ENCODE data around the gene WIF1. TPM values are rescaled to one million over a fixed set of nuclear protein-coding genes. Genes with fewer than 3 reads are reported as not detected.

The WIF1 gene
- polyA plus RNA-seq, 1 experiment: not detected

DNA sequence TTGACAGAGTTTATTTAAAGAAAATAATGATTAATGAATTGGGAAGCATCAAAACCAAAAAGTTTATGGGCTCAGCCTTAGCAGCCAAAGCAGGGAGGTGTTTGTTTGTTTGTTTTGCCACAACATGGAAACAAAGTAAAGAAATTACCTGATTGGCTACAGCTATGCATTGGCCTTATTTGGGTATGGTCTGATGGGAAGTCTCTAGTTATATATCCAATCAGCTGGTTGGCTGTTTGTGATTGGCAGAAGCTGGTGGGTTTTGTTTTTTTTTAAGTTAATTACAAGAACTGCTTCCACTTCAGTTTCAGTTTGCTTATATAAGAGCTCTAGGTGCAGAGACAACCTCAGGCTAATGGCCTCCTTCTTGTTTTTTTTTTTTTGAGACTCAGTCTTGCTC is 43.7 kb upstream of the WIF1 start:
- ChIA-PET CTCF (no interaction called here), POLR2A (no interaction called here)
- Histone ChIP-seq H3K27me3 (ENCODE audit: control insufficient read depth, insufficient read depth, low read length) (peaks cover 2% of the 10 kb centered on the region; the same call in 1 of the 2 replicates), H3K4me3 (ENCODE audit: low read depth, low read length) (no peak overlapping the region), H3K36me3 (ENCODE audit: control insufficient read depth, insufficient read depth, low read length) (no peaks in the 10 kb centered on the region)
- TF ChIP-seq, protein P1, sequence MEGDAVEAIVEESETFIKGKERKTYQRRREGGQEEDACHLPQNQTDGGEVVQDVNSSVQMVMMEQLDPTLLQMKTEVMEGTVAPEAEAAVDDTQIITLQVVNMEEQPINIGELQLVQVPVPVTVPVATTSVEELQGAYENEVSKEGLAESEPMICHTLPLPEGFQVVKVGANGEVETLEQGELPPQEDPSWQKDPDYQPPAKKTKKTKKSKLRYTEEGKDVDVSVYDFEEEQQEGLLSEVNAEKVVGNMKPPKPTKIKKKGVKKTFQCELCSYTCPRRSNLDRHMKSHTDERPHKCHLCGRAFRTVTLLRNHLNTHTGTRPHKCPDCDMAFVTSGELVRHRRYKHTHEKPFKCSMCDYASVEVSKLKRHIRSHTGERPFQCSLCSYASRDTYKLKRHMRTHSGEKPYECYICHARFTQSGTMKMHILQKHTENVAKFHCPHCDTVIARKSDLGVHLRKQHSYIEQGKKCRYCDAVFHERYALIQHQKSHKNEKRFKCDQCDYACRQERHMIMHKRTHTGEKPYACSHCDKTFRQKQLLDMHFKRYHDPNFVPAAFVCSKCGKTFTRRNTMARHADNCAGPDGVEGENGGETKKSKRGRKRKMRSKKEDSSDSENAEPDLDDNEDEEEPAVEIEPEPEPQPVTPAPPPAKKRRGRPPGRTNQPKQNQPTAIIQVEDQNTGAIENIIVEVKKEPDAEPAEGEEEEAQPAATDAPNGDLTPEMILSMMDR (IDR thresholded peaks at IDR 0.05; ENCODE audit: insufficient read depth, low read depth, low read length): no peak
- DNase-seq (ENCODE audit: low read depth): no peak

GRCh38 chr12:65164244-65164643 is 43.1 kb upstream of the WIF1 start:
- POLR2A ChIA-PET: no interaction called here
- CTCF ChIA-PET: interaction anchor here (0.9 to 1.1 kb wide), 2 partner anchors 8 to 69 kb away, joined by 3 read pairs; no protein-coding TSS in a partner anchor
- DNase-seq (ENCODE audit: low read depth): no peak
- H3K27me3 ChIP-seq (ENCODE audit: control insufficient read depth, insufficient read depth, low read length): peaks cover 2% of the 10 kb centered on the region; the same call in 1 of the 2 replicates
- TF ChIP-seq, protein P1 (IDR thresholded peaks at IDR 0.05; ENCODE audit: insufficient read depth, low read depth, low read length): no peak
- H3K36me3 ChIP-seq (ENCODE audit: control insufficient read depth, insufficient read depth, low read length): no peaks in the 10 kb centered on the region
- no peak overlapping the region for H3K4me3 ChIP-seq (ENCODE audit: low read depth, low read length)

DNA sequence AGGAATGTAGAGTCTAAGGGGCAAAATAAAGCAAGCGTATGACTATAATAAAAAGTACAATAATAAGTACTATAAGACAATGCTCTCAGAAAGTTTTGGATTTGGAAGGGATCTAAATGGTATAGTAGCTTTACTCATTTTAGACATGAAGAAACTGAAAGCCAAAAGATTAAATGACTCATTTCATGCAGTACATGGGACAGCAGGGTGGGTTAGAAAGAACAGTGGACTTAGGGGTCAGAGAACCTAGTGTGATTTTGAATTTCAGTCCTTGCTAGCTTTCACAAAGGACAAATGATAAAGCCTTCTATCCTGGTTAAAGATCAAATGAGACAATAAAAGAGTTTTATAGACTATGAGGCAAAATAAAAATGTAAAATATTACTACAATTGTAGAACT is 41.5 kb upstream of the WIF1 start:
- DNase-seq (ENCODE audit: low read depth): no peak
- CTCF ChIA-PET: no interaction called here
- POLR2A ChIA-PET: no interaction called here
- no peak overlapping the region for H3K4me3 ChIP-seq (ENCODE audit: low read depth, low read length)
- peaks cover 2% of the 10 kb centered on the region; the same call in 1 of the 2 replicates for H3K27me3 ChIP-seq (ENCODE audit: control insufficient read depth, insufficient read depth, low read length)
- H3K36me3 ChIP-seq (ENCODE audit: control insufficient read depth, insufficient read depth, low read length): no peaks in the 10 kb centered on the region
- TF ChIP-seq, protein P1 (IDR thresholded peaks at IDR 0.05; ENCODE audit: insufficient read depth, low read depth, low read length): no peak

DNA sequence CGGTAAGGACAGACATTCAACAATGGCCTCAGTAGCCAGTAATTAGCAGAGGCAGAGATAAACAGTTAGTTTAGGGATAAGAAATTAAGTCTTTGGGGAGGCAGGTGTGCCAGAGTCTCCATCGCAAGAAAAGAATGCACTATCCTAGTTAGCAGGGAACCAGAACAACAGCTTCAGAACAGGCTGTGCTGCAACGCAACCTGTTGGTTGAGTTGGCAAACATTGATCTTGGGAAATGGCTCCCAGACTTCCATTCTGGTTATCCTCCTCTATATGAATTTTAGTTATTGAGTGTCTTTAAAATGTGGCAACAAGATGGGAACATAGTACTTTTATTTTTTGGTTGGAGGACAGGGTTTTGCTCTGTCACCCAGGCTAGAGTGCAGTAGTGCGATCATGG is 36.0 kb upstream of the WIF1 start:
- DNase-seq (ENCODE audit: low read depth): no peak
- TF ChIP-seq, protein P1 (IDR thresholded peaks at IDR 0.05; ENCODE audit: insufficient read depth, low read depth, low read length): no peak
- ChIA-PET CTCF (interaction anchor here (1.0 to 1.2 kb wide), 2 partner anchors 27 to 355 kb away, joined by 3 read pairs; no protein-coding TSS in a partner anchor), POLR2A (no interaction called here)
- Histone ChIP-seq H3K36me3 (ENCODE audit: control insufficient read depth, insufficient read depth, low read length) (no peaks in the 10 kb centered on the region), H3K4me3 (ENCODE audit: low read depth, low read length) (no peak overlapping the region), H3K27me3 (ENCODE audit: control insufficient read depth, insufficient read depth, low read length) (peaks cover 2% of the 10 kb centered on the region)

DNA sequence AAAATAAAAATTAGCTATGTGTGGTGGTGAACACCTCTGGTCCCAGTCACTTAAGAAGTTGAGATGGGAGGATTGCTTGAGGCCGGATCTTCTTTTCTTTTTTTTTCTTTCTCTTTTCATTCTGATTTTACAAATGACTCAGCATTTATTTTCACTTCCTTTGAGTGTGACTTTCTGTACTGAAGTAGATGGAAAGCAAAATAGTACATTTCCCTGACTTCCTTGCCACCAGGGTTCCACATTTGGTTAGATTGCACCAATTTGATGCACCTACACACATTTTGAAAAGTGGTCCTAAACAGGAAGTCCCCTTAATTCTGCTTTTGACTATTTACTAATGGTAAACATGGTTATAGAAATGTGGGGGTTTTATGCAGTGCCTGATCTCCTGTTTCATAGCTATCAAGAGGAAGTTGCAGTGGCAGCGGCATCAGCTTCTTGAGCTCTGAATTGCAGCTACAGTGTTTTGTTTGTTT is 35.3 kb upstream of the WIF1 start:
- POLR2A ChIA-PET: no interaction called here
- DNase-seq (ENCODE audit: low read depth): no peak

More for the DNA sequence above, 35.3 kb upstream of the WIF1 start:
- peaks cover 2% of the 10 kb centered on the region for H3K27me3 ChIP-seq (ENCODE audit: control insufficient read depth, insufficient read depth, low read length)
- CTCF ChIA-PET: interaction anchor here (1.2 kb wide), 1 partner anchor 354 kb away, joined by 3 read pairs; no protein-coding TSS in a partner anchor
- TF ChIP-seq, protein P1 (IDR thresholded peaks at IDR 0.05; ENCODE audit: insufficient read depth, low read depth, low read length): no peak
- H3K36me3 ChIP-seq (ENCODE audit: control insufficient read depth, insufficient read depth, low read length): no peaks in the 10 kb centered on the region
- no peak overlapping the region for H3K4me3 ChIP-seq (ENCODE audit: low read depth, low read length)
